ENCODE measurements around the gene WNT3.

- TF ChIP-seq POLR2A (IDR thresholded peaks at IDR 0.05), result no peak
- TF ChIP-seq CTCF (IDR thresholded peaks at IDR 0.05), result no peak
Measured at GRCh38 chr17:46756861-46757260, 61.6 kb downstream of the WNT3 start.

Measured in esophagus squamous epithelium (tissue), 4 donors.